ENCODE measurements around the gene SPATA16.

Gene SPATA16

DNA sequence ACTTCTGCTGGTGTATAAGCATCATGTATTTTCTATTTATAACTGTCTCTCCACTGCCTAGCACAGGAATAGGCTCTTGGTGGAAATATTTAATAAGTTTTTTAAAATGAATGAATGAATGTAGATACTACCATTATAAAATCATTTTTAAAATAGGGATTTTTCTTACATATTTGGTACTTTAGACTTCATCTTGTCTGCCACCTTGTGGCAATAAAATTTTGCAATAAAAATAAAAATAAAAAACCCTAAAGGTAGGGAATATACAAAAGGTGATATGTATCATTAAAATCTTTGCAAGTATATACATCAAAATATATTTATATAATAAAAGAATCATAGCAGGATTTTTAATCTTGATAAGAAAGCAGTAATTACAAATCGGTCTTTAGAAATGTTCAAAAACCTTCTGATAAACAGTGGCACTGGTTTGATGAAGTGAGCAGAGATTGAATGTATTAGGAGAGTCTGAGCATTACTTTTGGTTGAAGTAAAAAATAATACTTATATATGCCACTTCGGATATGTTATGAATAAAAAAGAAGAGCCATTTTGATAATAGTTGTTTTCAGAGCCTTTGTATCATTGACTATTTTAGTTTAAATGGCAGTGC lies 95.2 kb downstream of the SPATA16 start:
- TF ChIP-seq, protein P1, sequence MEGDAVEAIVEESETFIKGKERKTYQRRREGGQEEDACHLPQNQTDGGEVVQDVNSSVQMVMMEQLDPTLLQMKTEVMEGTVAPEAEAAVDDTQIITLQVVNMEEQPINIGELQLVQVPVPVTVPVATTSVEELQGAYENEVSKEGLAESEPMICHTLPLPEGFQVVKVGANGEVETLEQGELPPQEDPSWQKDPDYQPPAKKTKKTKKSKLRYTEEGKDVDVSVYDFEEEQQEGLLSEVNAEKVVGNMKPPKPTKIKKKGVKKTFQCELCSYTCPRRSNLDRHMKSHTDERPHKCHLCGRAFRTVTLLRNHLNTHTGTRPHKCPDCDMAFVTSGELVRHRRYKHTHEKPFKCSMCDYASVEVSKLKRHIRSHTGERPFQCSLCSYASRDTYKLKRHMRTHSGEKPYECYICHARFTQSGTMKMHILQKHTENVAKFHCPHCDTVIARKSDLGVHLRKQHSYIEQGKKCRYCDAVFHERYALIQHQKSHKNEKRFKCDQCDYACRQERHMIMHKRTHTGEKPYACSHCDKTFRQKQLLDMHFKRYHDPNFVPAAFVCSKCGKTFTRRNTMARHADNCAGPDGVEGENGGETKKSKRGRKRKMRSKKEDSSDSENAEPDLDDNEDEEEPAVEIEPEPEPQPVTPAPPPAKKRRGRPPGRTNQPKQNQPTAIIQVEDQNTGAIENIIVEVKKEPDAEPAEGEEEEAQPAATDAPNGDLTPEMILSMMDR (IDR thresholded peaks at IDR 0.05; ENCODE audit: extremely low read depth, insufficient read depth, missing control alignments): no peak
- no peak for DNase-seq (ENCODE audit: low spot score)
- in situ Hi-C loops (cut with MboI; ENCODE audit: low pct_unique_long_range_greater_than_20kb, low sequenced_read_pairs, unreplicated experiment): no loop called here

DNA sequence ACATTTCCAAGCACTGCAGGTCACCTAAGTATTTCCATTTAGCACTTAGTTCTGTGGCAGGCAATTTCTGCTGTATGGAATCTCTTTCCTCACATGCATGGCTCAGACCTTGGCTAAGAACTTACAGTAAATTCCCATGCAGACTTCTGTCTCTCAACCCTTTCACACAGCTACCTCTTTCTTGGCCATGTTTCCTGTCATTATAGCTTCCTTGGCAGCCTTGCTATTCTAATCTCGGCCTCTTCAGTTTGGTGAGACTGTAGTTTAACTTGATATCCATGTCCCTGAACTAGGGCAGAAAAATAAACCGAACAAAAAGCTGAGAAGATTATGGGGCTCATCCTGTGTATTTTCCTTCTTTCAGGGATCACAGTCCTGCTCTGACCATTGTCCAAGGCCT lies 96.0 kb downstream of the SPATA16 start:
- DNase-seq (ENCODE audit: low spot score): no peak
- TF ChIP-seq, protein P1 (IDR thresholded peaks at IDR 0.05; ENCODE audit: extremely low read depth, insufficient read depth, missing control alignments): no peak
- in situ Hi-C loops (cut with MboI; ENCODE audit: low pct_unique_long_range_greater_than_20kb, low sequenced_read_pairs, unreplicated experiment): no loop called here

DNA sequence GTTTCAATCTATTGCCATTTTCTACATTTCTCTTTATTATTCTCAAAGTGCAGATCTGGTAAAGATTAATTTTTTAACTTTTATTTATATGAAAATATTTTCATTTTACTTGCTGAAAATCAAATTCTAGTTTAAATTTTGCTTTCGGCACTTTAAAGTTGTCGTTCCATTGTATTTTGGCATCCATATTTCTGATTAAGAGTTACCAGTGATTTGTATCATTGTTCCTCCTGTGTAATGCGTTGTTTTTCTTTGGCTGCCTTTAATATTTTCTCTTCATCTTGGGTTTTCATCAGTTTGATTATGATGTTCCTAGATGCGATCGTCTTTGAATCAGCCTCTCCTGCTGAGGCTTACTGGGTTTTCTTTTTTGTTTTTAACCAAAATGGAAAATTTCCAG lies 97.3 kb downstream of the SPATA16 start:
- in situ Hi-C loops (cut with MboI; ENCODE audit: low pct_unique_long_range_greater_than_20kb, low sequenced_read_pairs, unreplicated experiment): no loop called here
- no peak for DNase-seq (ENCODE audit: low spot score)
- TF ChIP-seq, protein P1 (IDR thresholded peaks at IDR 0.05; ENCODE audit: extremely low read depth, insufficient read depth, missing control alignments): no peak

DNA sequence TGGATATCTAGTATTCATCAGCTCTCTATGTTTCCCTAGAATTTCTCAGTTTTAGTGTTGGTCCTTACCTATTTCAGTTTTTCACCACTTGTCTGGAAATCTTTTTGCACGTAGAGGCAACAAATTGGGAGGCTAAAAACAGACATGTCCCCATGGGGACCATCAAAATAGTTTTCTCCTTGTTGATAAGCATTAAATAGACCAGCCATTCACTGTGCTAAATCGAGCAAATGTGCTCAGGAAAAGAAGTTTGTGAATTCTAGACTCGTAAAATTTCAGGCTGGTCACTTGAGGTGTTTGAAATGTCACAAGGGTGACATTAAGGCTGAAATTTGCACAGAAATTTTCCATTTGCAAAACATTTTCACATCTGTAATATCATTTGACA lies 102.6 kb downstream of the SPATA16 start:
- in situ Hi-C loops (cut with MboI; ENCODE audit: low pct_unique_long_range_greater_than_20kb, low sequenced_read_pairs, unreplicated experiment): no loop called here

DNA sequence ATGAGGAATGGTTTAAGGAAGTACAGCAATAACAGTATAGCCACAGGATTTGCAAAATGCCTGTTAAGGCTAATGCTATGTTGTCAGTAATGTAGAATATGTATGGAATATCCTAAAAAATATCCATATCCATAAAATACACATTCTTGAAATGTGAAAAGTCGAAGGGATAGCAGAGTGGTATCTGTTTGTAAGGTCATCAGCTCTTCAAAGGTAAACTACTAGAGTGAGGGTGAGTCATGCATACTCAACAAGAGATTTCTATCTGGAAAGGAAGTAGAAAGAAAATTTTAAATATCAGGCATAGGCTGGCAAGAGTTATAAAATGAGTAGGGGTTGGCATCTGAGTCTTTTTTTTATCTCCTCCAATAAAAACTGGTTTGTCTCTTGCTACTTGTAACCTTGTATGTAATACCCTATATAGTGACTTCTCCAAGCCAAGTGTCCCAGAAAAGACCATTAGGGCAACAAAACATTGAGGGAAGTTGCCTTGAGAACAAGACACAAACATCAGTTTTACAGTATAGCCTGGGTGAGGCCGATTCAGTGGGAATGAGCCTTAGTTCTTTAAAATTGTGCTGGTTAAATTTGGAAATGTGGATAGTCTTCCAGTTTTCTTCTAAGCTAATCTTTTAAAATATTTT lies 103.1 kb downstream of the SPATA16 start:
- no peak for DNase-seq (ENCODE audit: low spot score)
- in situ Hi-C loops (cut with MboI; ENCODE audit: low pct_unique_long_range_greater_than_20kb, low sequenced_read_pairs, unreplicated experiment): no loop called here
- TF ChIP-seq, protein P1 (IDR thresholded peaks at IDR 0.05; ENCODE audit: extremely low read depth, insufficient read depth, missing control alignments): no peak

More for the DNA sequence above, 102.6 kb downstream of the SPATA16 start:
- no peak for DNase-seq (ENCODE audit: low spot score)
- TF ChIP-seq, protein P1 (IDR thresholded peaks at IDR 0.05; ENCODE audit: extremely low read depth, insufficient read depth, missing control alignments): no peak

DNA sequence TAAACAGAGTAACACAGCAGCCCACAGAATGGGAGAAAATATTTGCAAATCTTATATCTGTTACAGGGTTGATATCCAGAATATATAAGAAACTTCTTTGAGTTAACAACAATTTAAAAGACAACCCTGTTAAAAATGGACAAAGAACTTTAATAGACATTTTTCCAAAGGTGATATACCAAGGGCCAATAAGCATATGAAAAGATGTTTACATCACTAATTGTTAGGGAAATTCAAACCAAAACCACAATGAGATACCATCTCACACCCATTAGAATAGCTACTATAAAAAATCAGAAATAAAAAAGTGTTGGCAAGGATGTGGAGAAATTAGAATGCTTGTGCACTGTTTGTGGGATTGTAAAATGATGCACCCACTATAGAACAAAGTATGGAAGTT lies 110.8 kb downstream of the SPATA16 start:
- DNase-seq (ENCODE audit: low spot score): no peak
- TF ChIP-seq, protein P1 (IDR thresholded peaks at IDR 0.05; ENCODE audit: extremely low read depth, insufficient read depth, missing control alignments): no peak
- in situ Hi-C loops (cut with MboI; ENCODE audit: low pct_unique_long_range_greater_than_20kb, low sequenced_read_pairs, unreplicated experiment): no loop called here
